Pancreas (tissue), 10 donors: Measurements from ENCODE around the gene HDAC5. TPM values are rescaled to one million over a fixed set of nuclear protein-coding genes. Genes with fewer than 3 reads are reported as not detected.

Source experiments
- ATAC-seq, 4 donors: fragments of 200-7000 bp; cut with Tn5 transposase; one replicate each; pipeline versions ENCODE4 v1.8.0 to v1.9.1; 2020; ENCODE audit warnings: mild to moderate bottlenecking in 4 of 4, moderate library complexity in 4 of 4
- DNase-seq, 6 donors: peaks; one replicate each; pipeline ENCODE4 v3.0.0-alpha.2; 2020
- FAIRE-seq: peaks from 2 replicates; lab custom pipeline; 2012; peaks lifted over from hg19 to GRCh38; lab: Jason Lieb, UNC
- H3K27ac ChIP-seq, 4 donors: fragments of 200-600 bp; sonication (generic); 1 replicate in 3 of 4; 2 replicates in 1 of 4; pipeline versions ENCODE4 v1.5.0 to v1.8.0; 2020
- H3K27me3 ChIP-seq, 4 donors: fragments of 200-600 bp; one replicate each; pipeline ENCODE4 v1.8.0; 2021
- H3K36me3 ChIP-seq, 3 donors: fragments of 200-600 bp; sonication (generic) in 1 of 3; one replicate each; pipeline versions ENCODE4 v1.5.0 to v1.8.0; 2020 to 2021
- H3K4me1 ChIP-seq, 3 donors: fragments of 200-600 bp; one replicate each; pipeline ENCODE4 v1.8.0; 2021
- H3K4me3 ChIP-seq, 4 donors: fragments of 200-600 bp; sonication (generic) in 2 of 4; one replicate each; pipeline versions ENCODE4 v1.5.0 to v1.8.0; 2020 to 2021
- H3K9me3 ChIP-seq, 4 donors: fragments of 200-600 bp; one replicate each; pipeline ENCODE4 v1.8.0; 2021
- CTCF ChIP-seq, 4 donors: fragments of 200-600 bp; sonication (generic) in 3 of 4; IDR thresholded peaks; one replicate each; pipeline versions ENCODE4 v1.5.0 to v1.8.0; 2021; ENCODE audit warnings: antibody characterized with exemption in 4 of 4
- WGBS, 2 donors: extraction: QIAGEN DNeasy Blood & Tissue Kit; methylation state at CpG; one replicate each; pipeline ENCODE4 v1.1.7; 2013; 5-methylcytosine and 5-hydroxymethylcytosine counted together
- intact Hi-C, 3 donors: fragments of 100-400 bp; cut with DNase I; formaldehyde crosslinking; loops; one replicate each; pipeline versions ENCODE4 v1.11.1 to v1.14.2; 2022
- polyA plus RNA-seq, 2 donors: library from polyadenylated mRNA; stranded (reverse); fragments of 200-250 nt; gene quantifications; one replicate each; pipeline ENCODE4 v1.2.3, GENCODE V29; 2013
- total RNA-seq, 6 donors: library from RNA; stranded (reverse); fragmentation: NEBNext Ultra II Directional in 4 of 6; extraction: Animal tissue kit (Norgen Biotek cat#: 25700) in 4 of 6; gene quantifications; one replicate each; pipeline versions ENCODE4 v1.2.1 to v1.2.4, GENCODE V29; 2021 to 2023
- donor health status: healthy with polysubstance abuse.
- donor health status: DM: no; HTN: no; CAD: no; lungs with moderate emphysema.
- donor health status: DM: no; HTN: no; CAD: no.
- donor health status: control.
- donor health status: control.
- donor health status: Bipolar disorder and iron deficiency.
- donor health status: DM: yes; HTN: yes; CAD: no.
- donor health status: DM: no; HTN: no; CAD: no.
- donor health status: DM: no; HTN: no; CAD: no.
- donor health status: DM: yes; HTN: yes; CAD: no.

HDAC5 gene
- total and polyA plus RNA-seq, 8 donors = 10.9 to 38.1 (median 18.2) TPM

- intact Hi-C loops = no loop called here
- DNase-seq (peak in 1 of 6 donors; percentile 34), FAIRE-seq (no peak), ATAC-seq (peak; percentile 36 to 78 (median 61))
- H3K4me3 ChIP-seq = no peak overlapping the region
- H3K27me3 ChIP-seq = no peaks in the 10 kb centered on the region
- WGBS, 2 donors = 39 to 41% methylated on average over 13 of the region's 13 CpGs
- H3K4me1 ChIP-seq = peaks cover 0 to 15% (median 6%) of the 10 kb centered on the region in 3 donors
- no peaks in the 10 kb centered on the region for H3K9me3 ChIP-seq
- peaks cover 0 to 12% (median 11%) of the 10 kb centered on the region in 3 donors for H3K36me3 ChIP-seq
- no peak for TF ChIP-seq CTCF (IDR thresholded peaks at IDR 0.05)
- peak overlapping the region in 3 of 4 donors; percentile 1 to 48 (median 13) for H3K27ac ChIP-seq
Measured at GRCh38 chr17:44097110-44097958, 26.1 kb downstream of the HDAC5 start.

GRCh38 chr17:44095647-44096496, 27.6 kb downstream of the HDAC5 start:
- peaks cover 0 to 15% (median 6%) of the 10 kb centered on the region in 3 donors for H3K4me1 ChIP-seq
- H3K4me3 ChIP-seq = peak overlapping the region in 1 of 4 donors; percentile 5
- H3K27me3 ChIP-seq = no peaks in the 10 kb centered on the region
- ATAC-seq = peak in 3 of 4 donors; percentile 51 to 64 (median 53)
- WGBS, 2 donors = 68 to 71% methylated on average over 11 to 12 of the region's 12 CpGs
- TF ChIP-seq CTCF (IDR thresholded peaks at IDR 0.05) = no peak
- H3K9me3 ChIP-seq = no peaks in the 10 kb centered on the region
- H3K36me3 ChIP-seq = peaks cover 0 to 25% (median 18%) of the 10 kb centered on the region in 3 donors
- intact Hi-C loops = no loop called here
- DNase-seq = no peak
- no peak for FAIRE-seq
- H3K27ac ChIP-seq = peak overlapping the region in 2 of 4 donors; percentile 41 to 61

GRCh38 chr17:44095388-44095646, 28.1 kb downstream of the HDAC5 start:
- Histone ChIP-seq H3K4me3 (peak overlapping the region in 1 of 4 donors; percentile 5), H3K36me3 (peaks cover 0 to 25% (median 19%) of the 10 kb centered on the region in 3 donors), H3K4me1 (peaks cover 0 to 15% (median 6%) of the 10 kb centered on the region in 3 donors), H3K27me3 (no peaks in the 10 kb centered on the region), H3K27ac (peak overlapping the region in 1 of 4 donors; percentile 61), H3K9me3 (no peaks in the 10 kb centered on the region)
- ATAC-seq (no peak), DNase-seq (no peak), FAIRE-seq (no peak)
- no peak for TF ChIP-seq CTCF (IDR thresholded peaks at IDR 0.05)
- intact Hi-C loops = no loop called here
- WGBS, 2 donors = 41 to 53% methylated on average over 2 of the region's 2 CpGs

- Histone ChIP-seq H3K36me3 (peaks cover 0 to 25% (median 19%) of the 10 kb centered on the region in 3 donors), H3K9me3 (no peaks in the 10 kb centered on the region), H3K4me1 (peaks cover 0 to 15% (median 6%) of the 10 kb centered on the region in 3 donors), H3K27ac (peak overlapping the region in 1 of 4 donors; percentile 61), H3K4me3 (no peak overlapping the region), H3K27me3 (no peaks in the 10 kb centered on the region)
- ATAC-seq (no peak), DNase-seq (no peak), FAIRE-seq (no peak)
- 92 to 93% methylated on average over 8 of the region's 8 CpGs for WGBS, 2 donors
- intact Hi-C loops = no loop called here
- TF ChIP-seq CTCF (IDR thresholded peaks at IDR 0.05) = no peak
Measured at GRCh38 chr17:44094701-44095387, 28.6 kb downstream of the HDAC5 start.
